BJ (cell line): ENCODE data around the gene COL6A1. TPM values are rescaled to one million over a fixed set of nuclear protein-coding genes. Genes with fewer than 3 reads are reported as not detected.

ENCODE experiments used
- CTCF ChIA-PET: fragments of 350-600 bp; formaldehyde crosslinking; extraction: SDS; loops from one replicate; lab custom pipeline; 2021; ENCODE audit warnings: antibody characterized with exemption, inconsistent platforms; lab: Yijun Ruan, JAX
- POLR2A ChIA-PET: fragments of 300-600 bp; sonication (Branson Sonifier 250); formaldehyde crosslinking; extraction: SDS; loops from one replicate; lab custom pipeline; 2021; ENCODE audit warnings: antibody characterized with exemption; lab: Charles Lee
- DNase-seq: peaks from one replicate; pipeline ENCODE4 v3.0.0-alpha.2; 2011; ENCODE audit warnings: low read depth
- H3K27me3 ChIP-seq: 2 replicates; pipeline ENCODE4 v1.6.0; 2011; ENCODE audit warnings: low read length; ENCODE audit not compliant: control insufficient read depth, insufficient read depth
- H3K36me3 ChIP-seq: 2 replicates; pipeline ENCODE4 v1.5.1; 2011; ENCODE audit warnings: low read length; ENCODE audit not compliant: control insufficient read depth, insufficient read depth
- H3K4me3 ChIP-seq: 2 replicates; pipeline ENCODE4 v1.5.1; 2011; ENCODE audit warnings: low read depth, mild to moderate bottlenecking, control low read depth, low read length
- polyA plus RNA-seq: library from polyadenylated mRNA; depleted of rRNA; stranded (reverse); fragments of >200 nt; gene quantifications from 2 replicates; pipeline ENCODE4 v1.2.3, GENCODE V29; 2011
- TF ChIP-seq, protein P1 (sequence below): IDR thresholded peaks from 2 replicates; pipeline ENCODE4 v1.5.1; 2011; ENCODE audit warnings: low read depth, mild to moderate bottlenecking, control low read depth, inconsistent platforms, low read length, moderate library complexity; ENCODE audit not compliant: insufficient read depth

The COL6A1 gene
- polyA plus RNA-seq, 1 experiment = 672 TPM

DNA sequence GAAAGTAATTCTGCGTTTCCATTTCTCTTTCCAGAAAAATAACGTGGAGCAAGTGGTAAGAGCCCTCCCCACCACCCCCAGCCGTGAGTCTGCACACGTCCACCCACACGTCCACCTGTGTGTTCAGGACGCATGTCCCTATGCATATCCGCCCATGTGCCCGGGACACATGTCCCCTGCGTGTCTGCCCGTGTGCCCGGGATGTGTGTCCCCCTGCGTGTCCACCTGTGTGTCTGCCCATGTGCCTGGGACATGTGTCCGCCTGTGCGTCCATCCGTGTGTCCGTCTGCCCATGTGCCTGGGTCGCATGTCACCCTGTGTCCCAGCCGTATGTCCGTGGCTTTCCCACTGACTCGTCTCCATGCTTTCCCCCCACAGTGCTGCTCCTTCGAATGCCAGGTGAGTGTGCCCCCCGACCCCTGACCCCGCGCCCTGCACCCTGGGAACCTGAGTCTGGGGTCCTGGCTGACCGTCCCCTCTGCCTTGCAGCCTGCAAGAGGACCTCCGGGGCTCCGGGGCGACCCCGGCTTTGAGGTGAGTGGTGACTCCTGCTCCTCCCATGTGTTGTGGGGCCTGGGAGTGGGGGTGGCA is 5.6 kb downstream of the COL6A1 start:
- POLR2A ChIA-PET = no interaction called here
- peaks cover 74% of the 10 kb centered on the region for H3K36me3 ChIP-seq
- no peak for DNase-seq
- TF ChIP-seq, protein P1, sequence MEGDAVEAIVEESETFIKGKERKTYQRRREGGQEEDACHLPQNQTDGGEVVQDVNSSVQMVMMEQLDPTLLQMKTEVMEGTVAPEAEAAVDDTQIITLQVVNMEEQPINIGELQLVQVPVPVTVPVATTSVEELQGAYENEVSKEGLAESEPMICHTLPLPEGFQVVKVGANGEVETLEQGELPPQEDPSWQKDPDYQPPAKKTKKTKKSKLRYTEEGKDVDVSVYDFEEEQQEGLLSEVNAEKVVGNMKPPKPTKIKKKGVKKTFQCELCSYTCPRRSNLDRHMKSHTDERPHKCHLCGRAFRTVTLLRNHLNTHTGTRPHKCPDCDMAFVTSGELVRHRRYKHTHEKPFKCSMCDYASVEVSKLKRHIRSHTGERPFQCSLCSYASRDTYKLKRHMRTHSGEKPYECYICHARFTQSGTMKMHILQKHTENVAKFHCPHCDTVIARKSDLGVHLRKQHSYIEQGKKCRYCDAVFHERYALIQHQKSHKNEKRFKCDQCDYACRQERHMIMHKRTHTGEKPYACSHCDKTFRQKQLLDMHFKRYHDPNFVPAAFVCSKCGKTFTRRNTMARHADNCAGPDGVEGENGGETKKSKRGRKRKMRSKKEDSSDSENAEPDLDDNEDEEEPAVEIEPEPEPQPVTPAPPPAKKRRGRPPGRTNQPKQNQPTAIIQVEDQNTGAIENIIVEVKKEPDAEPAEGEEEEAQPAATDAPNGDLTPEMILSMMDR = no peak
- CTCF ChIA-PET = no interaction called here
- no peak overlapping the region for H3K4me3 ChIP-seq
- H3K27me3 ChIP-seq = no peaks in the 10 kb centered on the region

DNA sequence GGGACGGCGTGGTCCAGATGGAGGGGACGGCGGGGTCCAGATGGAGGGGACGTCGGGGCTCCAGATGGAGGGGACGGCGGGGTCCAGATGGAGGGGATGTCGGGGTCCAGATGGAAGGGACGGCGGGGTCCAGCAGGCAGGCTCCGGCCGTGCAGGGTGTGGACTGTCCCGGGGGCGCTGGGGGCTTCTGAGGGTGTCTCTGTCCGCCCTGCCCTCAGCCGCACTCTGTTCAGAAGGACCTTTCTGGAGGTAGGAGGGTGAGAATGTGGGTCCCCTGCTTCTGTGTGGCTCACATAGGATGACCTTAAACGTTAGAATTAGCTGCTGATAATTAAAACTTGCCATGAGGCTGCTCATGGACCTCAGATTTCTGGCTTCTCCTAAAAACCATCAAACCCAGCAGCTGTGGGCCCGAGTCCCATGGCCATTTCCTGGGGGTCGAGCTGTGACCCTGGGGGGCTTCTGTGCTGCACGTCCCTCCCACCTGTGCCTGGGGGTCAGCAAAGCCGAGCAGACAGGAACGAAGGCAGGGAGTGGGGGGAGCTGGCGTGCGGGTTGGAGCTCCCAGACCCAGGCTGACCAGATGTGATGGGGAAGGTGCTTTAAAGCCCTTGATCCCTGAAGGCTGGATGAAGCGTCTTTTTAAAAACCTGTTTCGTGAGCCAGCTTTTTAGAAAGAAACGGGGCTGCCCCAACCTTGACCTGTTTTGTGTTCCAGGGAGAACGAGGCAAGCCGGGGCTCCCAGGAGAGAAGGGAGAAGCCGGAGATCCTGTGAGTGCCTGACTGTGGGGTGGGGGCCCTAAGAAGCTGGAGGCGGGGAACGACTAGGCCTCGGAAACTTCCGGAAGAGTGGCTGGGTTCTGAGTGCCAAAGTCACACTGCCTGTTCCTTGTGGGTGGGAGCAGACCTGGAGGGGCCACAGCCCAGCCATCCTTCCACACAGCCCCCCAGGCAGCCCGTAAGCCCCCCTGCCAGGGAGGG is 7.1 kb downstream of the COL6A1 start:
- no peak for DNase-seq
- TF ChIP-seq, protein P1 = no peak
- H3K4me3 ChIP-seq = no peak overlapping the region
- ChIA-PET CTCF (interaction anchor here (0.7 kb wide), 1 partner anchor 103 kb away, joined by 3 read pairs; no protein-coding TSS in a partner anchor), POLR2A (no interaction called here)
- peaks cover 78% of the 10 kb centered on the region for H3K36me3 ChIP-seq
- no peaks in the 10 kb centered on the region for H3K27me3 ChIP-seq

DNA sequence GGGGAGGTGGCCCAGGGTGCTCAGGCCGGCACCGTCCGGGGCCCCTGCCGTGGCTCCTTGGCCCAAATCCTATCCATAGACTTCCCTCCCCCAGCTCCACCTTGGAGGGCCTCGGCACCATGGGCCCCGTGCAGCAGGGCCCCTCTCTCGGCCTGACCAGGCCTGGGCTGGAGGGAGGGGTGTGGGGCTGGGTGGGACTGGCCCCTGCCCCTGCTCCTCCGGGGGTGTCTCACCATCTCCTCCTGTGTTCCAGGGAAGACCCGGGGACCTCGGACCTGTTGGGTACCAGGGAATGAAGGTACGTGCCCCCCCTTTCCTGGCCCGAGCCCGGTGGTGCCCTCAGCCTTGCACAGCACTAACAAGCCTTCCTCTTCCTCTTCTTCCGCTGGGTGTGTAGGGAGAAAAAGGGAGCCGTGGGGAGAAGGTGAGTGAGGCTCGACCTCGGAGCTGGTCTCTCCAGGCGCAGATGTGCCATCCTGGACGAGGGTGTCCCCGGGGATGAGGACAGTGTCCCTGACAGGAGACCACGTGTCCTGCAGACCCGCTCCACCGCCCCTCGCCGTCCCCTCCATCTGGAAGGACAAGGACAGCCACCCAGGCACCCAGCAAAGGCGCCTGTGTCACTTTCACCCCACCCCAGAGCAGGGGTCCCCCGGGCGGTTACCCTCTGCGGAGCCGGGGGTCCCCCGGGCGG is 7.9 kb downstream of the COL6A1 start:
- Histone ChIP-seq H3K36me3 (peaks cover 79% of the 10 kb centered on the region), H3K27me3 (no peaks in the 10 kb centered on the region), H3K4me3 (no peak overlapping the region)
- no peak for DNase-seq
- TF ChIP-seq, protein P1 = no peak
- POLR2A ChIA-PET = no interaction called here
- CTCF ChIA-PET = interaction anchor here (0.7 kb wide), 1 partner anchor 103 kb away, joined by 3 read pairs; no protein-coding TSS in a partner anchor

DNA sequence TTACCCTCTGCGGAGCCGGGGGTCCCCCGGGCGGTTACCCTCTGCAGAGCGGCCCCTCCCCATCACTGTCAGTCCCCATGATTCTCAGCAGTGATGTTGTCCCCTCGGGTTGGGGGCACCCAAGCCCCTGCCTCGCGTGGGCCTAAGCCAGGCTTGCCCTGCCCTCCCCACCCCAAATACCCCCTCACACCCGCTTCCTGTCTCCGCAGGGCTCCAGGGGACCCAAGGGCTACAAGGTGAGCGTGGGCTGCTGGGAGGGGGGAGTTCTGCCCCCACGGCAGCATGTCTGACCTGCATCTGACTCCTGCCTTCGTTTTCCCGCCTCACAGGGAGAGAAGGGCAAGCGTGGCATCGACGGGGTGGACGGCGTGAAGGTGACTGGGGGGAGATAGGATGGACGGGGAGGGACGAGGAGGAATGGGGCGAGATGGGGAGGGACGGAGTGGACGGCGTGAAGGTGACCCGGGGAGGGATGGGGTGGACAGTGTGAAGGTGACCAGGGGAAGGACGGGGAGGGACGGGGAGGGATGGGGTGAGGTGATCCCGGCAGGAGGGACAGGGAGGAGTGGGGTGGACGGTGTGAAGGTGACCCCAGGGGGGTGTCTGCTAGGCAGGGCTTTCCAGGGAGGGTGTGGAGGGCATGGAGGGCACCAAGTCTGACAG is 8.6 kb downstream of the COL6A1 start:
- no peak for DNase-seq
- peaks cover 80% of the 10 kb centered on the region for H3K36me3 ChIP-seq
- CTCF ChIA-PET = no interaction called here
- H3K4me3 ChIP-seq = no peak overlapping the region
- TF ChIP-seq, protein P1 = no peak
- POLR2A ChIA-PET = no interaction called here
- no peaks in the 10 kb centered on the region for H3K27me3 ChIP-seq
